Measurements from ENCODE around the gene PHACTR3. TPM values are rescaled to one million over a fixed set of nuclear protein-coding genes. Genes with fewer than 3 reads are reported as not detected.

The PHACTR3 gene
- total and polyA plus RNA-seq, 2 donors (not counting 3 experiments of a cell fraction or from before 2014, with no cell fraction given): not detected

DNA sequence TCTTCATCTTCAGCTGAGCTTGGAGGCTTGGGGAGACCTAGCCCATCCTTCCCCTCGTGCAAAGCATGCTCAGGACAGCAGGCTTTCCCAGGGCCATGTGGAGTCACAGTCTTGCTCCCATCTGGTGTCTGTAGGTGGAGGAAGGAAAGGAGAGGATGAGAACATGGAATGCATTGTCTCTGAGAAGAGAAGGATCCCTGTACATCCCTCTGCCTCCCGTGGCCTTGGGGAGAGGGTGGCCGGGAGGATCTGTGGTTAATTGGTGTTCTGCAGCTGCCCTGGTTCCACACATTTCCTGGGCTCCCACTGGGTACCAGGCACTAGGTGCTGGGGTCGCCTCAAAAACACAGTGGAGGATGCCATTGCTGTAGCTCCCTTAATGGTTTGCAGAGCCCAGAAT, 134.5 kb downstream of the PHACTR3 start:
- H3K9me3 ChIP-seq (replicated peaks; ENCODE audit: control insufficient read depth, insufficient read depth, low read length): no peaks in the 10 kb centered on the region
- H3K27me3 ChIP-seq (ENCODE audit: control insufficient read depth in 2 of 2, insufficient read depth in 2 of 2, low read length in 2 of 2): no peaks in the 10 kb centered on the region
- no peak overlapping the region for H3K4me2 ChIP-seq (ENCODE audit: insufficient read depth, low read length)
- POLR2A ChIA-PET: no interaction called here
- no peak overlapping the region for H3K27ac ChIP-seq (ENCODE audit: insufficient read depth, low read depth, low read length)
- intact Hi-C loops (cut with micrococcal nuclease) (no loop called here), dilution Hi-C loops (cut with MboI; ENCODE audit: extremely low pct_ligation_motif_present, low sequenced_read_pairs) (no loop called here)
- no peaks in the 10 kb centered on the region for H3K79me2 ChIP-seq (ENCODE audit: control insufficient read depth, insufficient read depth, low read length)
- no peaks in the 10 kb centered on the region for H3K4me1 ChIP-seq (ENCODE audit: control insufficient read depth, extremely low read depth, insufficient read depth, low read length)
- H3K4me3 ChIP-seq (replicated peaks in 1 of 3; ENCODE audit: insufficient read depth in 1 of 3, low read depth in 1 of 3, low read length in 3 of 3): no peak overlapping the region
- no peaks in the 10 kb centered on the region for H4K20me1 ChIP-seq (replicated peaks; ENCODE audit: control insufficient read depth, extremely low read depth, insufficient read depth, low read length)
- no peaks in the 10 kb centered on the region for H3K36me3 ChIP-seq (ENCODE audit: control insufficient read depth in 2 of 2, extremely low read depth in 1 of 2, insufficient read depth in 2 of 2, low read length in 2 of 2)
- H3K9ac ChIP-seq (replicated peaks; ENCODE audit: extremely low read depth, insufficient read depth, low read length): no peak overlapping the region
- no TSS peak for BruUV-seq (replicated peaks)
- CTCF ChIA-PET: no interaction called here
- H2AFZ ChIP-seq (ENCODE audit: low read depth, low read length): no peak overlapping the region
- FAIRE-seq (no peak), DNase-seq (ENCODE audit: low read depth, low spot score) (no peak)
- H3K9me1 ChIP-seq (replicated peaks; ENCODE audit: control insufficient read depth, extremely low read depth, insufficient read depth, low read length): no peaks in the 10 kb centered on the region
- TF ChIP-seq GATA2 (IDR thresholded peaks at IDR 0.05; ENCODE audit: insufficient read depth, insufficient read length, low read depth, low read length): no peak
- no peak for TF ChIP-seq MYC (IDR thresholded peaks at IDR 0.05; ENCODE audit: low read depth, low read length)
- TF ChIP-seq POLR2AphosphoS5 (IDR thresholded peaks at IDR 0.05; ENCODE audit: insufficient read depth, low read depth, low read length): no peak
- TF ChIP-seq CTCF (IDR thresholded peaks at IDR 0.05; ENCODE audit: extremely low read depth in 1 of 2, insufficient read depth in 1 of 2, low read depth in 1 of 2, low read length in 2 of 2): no peak
- TF ChIP-seq POLR2A (IDR thresholded peaks at IDR 0.05; ENCODE audit: low read depth, low read length): no peak
- TF ChIP-seq FOS (IDR thresholded peaks at IDR 0.05; ENCODE audit: borderline replicate concordance, insufficient read depth, low read length): no peak
- TF ChIP-seq, protein P1, sequence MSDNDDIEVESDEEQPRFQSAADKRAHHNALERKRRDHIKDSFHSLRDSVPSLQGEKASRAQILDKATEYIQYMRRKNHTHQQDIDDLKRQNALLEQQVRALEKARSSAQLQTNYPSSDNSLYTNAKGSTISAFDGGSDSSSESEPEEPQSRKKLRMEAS (IDR thresholded peaks at IDR 0.05; ENCODE audit: insufficient read depth, insufficient read length): no peak
- no peak for TF ChIP-seq JUN (IDR thresholded peaks at IDR 0.05; ENCODE audit: borderline replicate concordance, insufficient read depth, insufficient read length, low read depth)
- no peak for TF ChIP-seq EZH2 (IDR thresholded peaks at IDR 0.05; ENCODE audit: borderline replicate concordance, low read depth, low read length, severe bottlenecking)
